GM12873 (cell line): ENCODE measurements around the gene KCNJ14.

Experiments
- TF ChIP-seq, protein P1 (sequence below): IDR thresholded peaks from 2 replicates; pipeline ENCODE4 v1.5.1; 2012; ENCODE audit warnings: low read depth, mild to moderate bottlenecking, moderate library complexity, low read length, control low read depth; ENCODE audit not compliant: insufficient read depth; ENCODE audit errors: missing control alignments

The KCNJ14 gene

GRCh38 chr19:48474084-48474592 is 18.8 kb downstream of the KCNJ14 start:
- TF ChIP-seq, protein P1, sequence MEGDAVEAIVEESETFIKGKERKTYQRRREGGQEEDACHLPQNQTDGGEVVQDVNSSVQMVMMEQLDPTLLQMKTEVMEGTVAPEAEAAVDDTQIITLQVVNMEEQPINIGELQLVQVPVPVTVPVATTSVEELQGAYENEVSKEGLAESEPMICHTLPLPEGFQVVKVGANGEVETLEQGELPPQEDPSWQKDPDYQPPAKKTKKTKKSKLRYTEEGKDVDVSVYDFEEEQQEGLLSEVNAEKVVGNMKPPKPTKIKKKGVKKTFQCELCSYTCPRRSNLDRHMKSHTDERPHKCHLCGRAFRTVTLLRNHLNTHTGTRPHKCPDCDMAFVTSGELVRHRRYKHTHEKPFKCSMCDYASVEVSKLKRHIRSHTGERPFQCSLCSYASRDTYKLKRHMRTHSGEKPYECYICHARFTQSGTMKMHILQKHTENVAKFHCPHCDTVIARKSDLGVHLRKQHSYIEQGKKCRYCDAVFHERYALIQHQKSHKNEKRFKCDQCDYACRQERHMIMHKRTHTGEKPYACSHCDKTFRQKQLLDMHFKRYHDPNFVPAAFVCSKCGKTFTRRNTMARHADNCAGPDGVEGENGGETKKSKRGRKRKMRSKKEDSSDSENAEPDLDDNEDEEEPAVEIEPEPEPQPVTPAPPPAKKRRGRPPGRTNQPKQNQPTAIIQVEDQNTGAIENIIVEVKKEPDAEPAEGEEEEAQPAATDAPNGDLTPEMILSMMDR: no peak

DNA sequence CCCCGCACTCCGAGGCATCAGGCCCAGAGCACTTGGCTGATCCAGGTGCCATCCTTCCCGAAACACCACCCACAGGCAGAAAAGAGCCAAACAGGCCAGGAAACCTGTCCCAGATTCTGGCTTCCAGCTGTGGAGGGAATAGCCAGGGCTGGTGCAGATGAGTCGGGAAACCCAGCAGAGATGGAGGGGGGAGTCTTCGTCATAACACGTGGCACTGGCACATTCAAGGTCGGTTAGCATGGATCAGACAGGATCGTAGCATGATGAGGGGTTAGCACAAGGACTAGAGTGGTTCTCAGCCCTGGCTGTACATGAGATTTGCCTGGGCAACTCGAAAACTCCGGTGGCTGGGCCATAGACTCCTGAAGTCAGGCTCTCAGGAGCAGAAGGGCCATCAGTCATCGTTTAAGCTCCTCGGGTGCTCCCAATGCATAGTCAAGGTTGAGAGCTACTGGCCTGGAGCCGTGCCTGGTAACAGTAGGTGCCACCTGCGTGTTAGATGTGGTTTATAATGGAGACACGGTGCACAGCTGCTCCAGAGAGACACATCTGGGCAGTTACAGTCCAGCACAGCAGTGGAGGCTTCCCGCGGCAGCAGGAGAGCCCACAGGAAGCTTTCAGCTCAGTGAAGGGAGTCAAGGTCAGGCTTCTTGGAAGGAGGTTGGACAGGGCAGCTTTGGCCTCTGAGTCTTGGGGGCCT is 20.1 kb downstream of the KCNJ14 start:
- TF ChIP-seq, protein P1: no peak

DNA sequence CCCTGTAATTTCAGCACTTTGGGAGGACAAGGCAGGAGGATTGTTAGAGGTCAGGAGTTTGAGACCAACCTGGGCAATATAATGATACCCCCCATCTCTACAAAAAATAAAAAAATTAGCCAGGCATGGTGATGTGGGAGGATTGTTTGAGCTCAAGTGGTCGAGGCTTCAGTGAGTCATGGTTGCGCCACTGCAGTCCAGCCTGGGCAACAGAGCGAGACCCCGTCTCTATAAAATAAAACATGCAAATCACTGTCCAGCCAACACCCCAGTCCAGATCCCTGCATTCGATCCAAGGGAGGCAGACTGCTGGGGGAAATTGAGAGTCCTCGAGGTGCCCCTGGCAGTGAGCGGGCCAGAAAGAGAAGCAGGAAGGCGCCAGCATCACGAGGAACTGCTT is 20.8 kb downstream of the KCNJ14 start:
- TF ChIP-seq, protein P1: no peak

GRCh38 chr19:48477067-48477685 is 21.8 kb downstream of the KCNJ14 start:
- TF ChIP-seq, protein P1: no peak

DNA sequence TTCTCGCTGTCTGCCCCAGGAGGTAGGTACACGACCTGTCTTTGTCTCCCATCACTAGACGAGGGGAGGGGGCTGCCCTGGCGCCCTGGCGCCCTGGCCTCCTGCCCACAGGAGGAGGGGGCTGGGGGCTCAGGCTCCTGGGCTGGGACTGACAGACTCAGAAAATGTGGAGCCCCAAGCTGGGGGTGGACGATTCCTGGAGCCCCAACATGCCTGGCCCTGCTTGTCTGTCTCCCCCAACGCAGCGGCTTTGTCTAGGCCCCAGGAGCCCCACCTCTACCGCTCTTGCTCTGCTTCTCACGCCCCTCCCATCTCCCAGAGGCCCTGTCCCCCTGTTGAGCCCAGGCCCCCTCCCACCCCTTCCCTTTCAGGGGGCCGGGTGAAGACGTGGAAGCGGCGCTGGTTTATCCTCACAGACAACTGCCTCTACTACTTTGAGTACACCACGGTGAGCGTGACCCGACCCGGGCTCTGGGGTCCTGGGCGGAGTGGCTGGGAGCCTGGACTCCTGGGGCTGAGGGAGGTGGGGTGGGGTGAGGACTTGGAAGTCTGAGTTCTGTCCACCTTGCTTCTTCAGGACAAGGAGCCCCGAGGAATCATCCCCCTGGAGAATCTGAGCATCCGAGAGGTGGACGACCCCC is 22.4 kb downstream of the KCNJ14 start:
- TF ChIP-seq, protein P1: no peak

GRCh38 chr19:48478339-48479256 is 23.2 kb downstream of the KCNJ14 start:
- TF ChIP-seq, protein P1: no peak
